ENCODE measurements around the gene TUBB.
A peak's percentile ranks its signal among the peaks of the same experiment; 100 is the strongest.
"Not testable (repeated sequence)": the region's sequence is repeated elsewhere in the genome, so short reads cannot be mapped to it uniquely, and the experiment has no call there.

The TUBB gene

DNA sequence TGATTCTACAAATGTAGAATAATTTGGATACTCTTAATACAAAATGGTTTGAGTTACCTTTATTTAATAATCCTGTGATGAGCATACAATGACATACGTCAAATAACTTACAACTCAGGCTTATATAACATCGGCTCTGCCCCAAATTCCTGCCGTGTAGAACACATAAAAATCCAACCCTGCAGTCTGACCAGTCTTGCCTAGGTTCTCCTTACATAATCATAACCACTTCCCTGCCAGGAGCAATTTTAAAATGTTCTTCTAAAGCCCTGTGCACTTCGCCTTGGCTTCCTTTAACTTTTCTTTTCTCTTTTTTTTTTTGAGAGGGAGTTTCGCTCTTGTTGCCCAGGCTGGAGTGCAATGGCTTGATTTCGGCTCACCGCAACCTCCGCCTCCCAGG lies 40.4 kb downstream of the TUBB start:
- DNase-seq (ENCODE audit: low spot score): no peak

DNA sequence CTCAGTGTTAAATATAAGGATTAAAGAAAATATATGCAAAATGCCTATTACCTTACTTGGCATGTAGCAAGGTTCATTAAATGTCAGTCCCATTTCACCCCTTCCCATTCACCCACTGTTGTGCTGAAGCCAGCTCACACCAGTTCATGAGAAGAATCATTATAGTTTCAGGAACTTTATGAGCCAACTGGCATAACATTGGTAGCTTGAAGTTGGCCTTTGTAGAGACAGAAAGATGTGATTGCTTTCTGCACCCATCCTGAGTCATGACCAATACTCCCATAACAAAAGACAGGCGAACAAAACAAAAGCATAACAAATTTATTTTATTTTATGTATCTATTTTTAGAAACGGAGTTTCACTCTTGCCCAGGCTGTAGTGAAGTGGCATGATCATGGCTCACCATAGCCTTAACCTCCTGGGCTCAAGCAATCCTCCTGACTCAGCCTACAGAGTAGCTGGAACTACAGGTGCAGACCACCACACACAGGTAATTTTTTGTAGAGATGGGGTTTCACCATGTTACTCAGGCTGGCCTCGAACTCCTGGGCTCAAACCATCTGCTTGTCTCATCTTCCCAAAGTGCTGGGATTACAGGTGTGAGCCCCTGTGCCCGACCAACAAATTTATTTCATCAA lies 41.8 kb downstream of the TUBB start:
- no peak for DNase-seq (ENCODE audit: low spot score)

DNA sequence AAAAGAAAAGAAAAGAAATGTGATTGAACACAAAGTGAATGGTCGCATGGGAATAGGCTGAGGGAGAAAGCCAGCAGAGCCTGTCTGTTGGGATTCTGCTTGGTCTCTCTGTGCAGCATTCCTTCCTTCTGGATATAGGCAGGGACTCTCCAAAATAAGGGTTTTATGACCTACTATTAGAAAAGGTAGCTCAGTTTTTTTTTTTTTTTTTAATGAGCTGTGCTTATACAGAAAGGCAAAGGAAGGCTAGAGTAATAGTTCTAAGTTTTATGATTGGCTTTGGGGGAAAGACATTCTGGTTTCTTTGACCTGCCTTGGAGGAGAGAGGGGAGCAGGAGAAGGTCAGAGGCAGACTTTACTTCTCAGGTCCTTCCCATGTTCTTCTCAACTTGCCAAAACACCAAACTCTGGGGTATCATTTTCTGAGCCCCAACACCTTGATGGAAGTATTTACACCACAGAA lies 43.0 kb downstream of the TUBB start:
- DNase-seq (ENCODE audit: low spot score): no peak

DNA sequence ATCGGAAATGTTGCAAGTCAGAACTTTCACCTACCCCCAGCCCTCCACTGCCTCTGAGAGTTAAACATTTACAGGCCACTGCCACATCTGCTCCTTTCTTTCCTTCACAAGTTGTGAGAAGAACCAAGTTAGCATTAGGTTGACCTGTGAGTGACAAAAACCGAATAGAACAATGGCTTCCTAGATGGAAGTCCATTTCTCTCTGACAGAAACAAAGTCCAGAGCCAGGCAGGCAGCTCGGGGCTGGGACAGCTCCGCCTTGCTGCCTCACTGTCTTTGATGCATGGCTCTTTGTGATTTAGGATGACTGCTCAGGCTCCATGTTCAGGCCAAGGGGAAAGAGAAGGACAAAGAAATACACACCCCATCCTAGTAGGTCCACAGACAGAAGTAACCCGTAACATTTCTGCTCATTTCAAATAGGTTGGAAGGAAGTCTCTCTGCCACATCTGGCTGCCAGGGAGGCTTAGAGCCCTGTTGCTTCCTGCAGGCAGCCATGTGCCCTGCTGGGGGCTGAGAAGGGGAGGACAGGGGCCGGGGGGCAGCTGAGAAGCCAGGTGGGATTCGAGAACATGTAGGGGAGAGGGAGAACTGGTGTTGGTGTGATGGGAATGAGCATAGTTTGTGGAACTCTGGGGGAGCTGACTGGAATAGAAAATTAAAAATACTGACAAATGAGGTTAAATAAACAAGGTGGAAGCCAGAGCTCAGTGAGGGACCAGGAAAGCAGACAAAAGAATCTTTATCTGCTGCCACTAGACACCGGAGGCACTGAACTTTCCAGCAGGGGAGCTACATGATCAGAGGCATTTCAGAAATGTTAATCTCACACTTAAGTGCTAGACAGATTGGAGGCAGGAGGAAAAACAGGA lies 43.7 kb downstream of the TUBB start:
- peak; percentile 96 for DNase-seq (ENCODE audit: low spot score)

DNA sequence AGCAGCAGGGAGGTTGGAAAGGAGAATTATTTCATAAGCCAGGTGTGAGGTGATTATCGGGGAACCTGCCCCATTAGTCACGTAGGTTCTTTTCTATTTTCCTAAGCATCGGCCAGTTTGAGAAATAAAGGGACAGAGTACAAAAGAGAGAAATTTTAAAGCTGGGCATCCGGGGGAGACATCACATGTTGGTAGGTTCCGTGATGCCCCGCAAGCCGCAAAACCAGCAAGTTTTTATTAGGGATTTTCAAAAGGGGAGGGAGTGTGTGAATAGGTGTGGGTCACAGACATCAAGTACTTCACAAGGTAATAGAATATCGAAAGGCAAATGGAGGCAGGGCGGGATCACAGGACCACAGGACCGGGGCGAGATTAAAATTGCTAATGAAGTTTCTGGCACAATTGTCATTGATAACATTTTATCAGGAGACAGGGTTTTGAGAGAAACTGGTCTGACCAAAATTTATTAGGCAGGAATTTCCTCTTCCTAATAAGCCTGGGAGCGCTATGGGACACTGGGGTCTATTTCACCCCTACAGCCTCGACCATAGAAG lies 44.4 kb downstream of the TUBB start:
- not testable (repeated sequence) for DNase-seq (ENCODE audit: low spot score)

DNA sequence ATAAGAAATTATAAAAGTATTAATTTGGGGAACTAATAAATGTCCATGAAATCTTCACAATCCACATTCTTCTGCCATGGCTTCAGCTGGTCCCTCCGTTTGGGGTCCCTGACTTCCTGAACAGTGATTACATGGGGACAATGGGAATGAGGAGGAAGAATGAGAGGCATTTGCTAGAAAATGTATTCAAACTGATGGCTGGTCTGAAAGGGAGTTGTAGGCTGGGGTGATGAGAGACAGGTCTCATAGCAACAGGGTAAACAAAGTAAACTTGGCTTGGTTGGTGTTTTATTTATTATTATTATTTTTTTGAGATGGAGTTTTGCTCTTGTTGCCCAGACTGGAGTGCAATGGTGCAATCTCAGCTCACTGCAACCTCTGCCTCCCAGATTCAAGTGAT lies 45.3 kb downstream of the TUBB start:
- not testable (repeated sequence) for DNase-seq (ENCODE audit: low spot score)

DNA sequence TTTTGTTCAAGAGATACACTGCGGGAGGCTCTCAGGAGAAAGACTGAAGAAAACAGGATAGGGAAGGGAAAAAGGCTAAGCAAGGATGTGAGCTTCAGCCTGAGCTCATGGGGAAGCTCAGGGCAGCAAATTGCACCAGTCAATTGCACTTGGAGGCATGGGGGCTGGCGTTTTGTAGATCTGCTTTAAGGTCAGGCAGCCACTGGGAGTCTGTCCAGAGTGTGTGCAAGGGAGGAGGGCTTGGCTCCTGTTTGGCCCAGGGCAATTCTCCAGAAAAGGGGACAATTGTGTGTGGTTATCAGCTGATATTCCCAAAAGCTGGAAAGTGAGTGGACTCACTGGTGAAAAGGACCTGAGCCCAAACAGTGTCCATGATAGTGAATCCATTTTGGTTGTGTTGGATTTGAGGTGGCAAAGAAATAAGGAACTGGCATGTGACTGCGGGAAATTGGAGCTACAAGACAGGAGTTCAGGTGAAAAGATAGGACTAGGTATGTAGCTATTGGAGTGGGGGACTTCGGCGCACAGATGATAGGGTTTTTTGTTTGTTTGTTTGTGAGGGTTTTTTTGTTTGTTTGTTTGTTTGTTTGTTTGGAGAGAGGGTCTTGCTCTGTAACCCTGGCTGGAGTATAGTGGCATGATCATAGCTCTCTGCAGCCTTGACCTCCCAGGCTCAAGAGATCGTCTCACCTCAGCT lies 46.5 kb downstream of the TUBB start:
- no peak for DNase-seq (ENCODE audit: low spot score)

DNA sequence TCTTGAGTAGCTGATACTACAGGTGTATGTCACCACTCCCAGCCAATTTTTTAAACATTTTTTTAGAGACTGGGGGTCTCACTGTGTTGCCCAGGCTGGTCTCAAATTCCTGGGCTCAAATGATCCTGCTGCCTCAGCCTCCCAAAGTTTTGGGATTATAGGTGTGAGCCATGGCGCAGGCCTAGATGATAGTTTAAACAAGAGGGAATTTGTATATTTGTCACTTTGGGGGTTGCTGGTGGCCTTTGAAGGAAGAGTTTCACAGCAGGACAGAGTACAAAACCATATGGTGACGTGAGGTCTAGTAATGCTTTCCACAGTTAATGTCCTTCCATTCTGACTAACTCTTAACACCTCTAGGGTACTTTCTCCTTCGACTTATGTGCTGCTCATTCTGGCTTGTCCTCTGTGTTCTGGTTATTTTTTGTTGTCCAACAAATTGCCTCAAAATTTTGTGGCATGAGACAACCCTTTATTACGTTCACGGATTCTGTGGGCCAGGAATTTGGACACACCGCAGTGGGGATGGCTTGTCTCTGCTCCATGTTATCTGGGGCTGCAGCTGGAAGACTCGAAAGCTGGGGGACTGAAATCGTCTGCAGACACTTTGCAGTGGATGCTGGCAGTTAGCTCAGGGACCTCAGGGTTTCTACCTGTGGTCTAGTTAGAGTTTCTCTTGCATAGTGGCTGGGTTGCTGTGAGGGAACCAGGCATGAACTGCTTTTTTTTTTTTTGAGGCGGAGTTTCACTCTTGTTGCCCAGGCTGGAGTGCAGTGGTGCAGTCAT lies 47.2 kb downstream of the TUBB start:
- DNase-seq (ENCODE audit: low spot score): no peak

DNA sequence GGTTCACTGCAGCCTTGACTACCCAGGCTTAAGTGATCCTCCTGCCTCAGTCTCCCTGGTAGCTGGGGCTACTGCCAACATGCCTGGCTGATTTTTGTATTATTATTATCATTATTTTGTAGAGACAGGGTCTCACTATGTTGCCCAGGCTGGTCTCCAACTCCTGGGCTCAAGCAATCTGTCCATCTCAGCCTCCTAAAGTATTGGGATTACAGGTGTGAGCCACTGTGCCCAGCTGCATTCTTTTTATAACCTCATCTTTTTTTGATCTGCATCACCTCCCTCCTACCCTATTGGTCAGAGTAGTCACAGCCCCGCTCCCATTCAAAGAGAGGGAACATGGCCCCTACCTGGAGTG lies 47.8 kb downstream of the TUBB start:
- no peak for DNase-seq (ENCODE audit: low spot score)

DNA sequence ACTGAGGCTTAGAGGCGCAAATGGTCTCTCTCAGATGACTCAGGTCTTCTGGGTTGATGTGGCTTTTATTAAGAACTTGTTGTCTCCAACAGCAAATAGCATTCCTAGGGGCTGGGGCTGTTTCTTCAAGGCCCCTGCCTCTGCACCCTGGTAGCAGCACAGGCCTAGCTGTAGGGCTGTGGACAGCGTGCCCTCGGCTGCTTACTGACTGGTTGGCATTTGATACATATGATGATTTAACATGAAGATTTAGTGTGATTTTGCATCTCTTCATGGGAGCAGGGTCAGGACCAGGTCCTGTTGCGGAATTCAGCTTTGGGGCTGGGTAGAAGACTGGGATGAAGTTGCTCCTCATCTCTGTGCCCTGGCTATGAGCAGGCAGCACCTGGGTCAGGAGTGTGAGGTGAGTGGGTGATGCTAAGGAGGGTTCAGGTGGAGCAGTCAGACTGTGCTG lies 48.5 kb downstream of the TUBB start:
- no peak for DNase-seq (ENCODE audit: low spot score)

DNA sequence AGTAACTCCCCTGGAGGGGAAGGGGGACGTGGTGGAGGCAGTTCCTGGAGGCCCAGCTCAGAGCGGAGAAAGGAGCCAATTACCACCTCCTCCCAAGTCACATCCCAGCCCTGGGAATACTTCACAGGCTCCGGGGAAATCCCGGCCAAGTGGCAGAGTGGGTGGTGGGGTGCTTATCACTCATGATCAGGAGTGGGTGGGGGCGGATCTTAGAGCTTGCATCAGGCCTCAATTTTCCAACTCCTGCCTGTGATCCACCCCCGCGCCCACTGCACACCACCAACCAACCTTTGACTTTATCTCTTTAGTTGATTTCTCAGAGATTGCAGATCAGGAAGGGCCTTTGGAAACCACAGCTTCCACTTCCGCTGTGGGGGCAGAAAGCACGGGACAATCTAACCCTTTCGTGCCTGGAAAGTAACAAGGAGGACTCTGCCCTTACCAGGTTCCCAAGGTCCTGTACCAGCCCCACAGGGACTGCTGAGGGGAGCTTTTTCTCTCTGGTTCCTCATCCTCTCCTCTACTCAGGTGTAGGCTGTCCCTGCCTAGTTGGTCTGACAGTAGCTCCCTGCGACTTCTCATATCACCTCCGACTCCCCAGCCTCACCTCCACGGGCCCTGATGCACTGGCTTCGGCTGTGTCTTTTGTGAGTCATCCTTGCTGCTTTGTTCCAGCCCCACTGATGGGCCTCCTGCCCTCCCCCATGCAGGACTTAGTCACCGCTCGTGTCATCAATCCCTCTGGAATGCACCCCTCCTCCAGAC lies 49.1 kb downstream of the TUBB start:
- peak; percentile 98 for DNase-seq (ENCODE audit: low spot score)

DNA sequence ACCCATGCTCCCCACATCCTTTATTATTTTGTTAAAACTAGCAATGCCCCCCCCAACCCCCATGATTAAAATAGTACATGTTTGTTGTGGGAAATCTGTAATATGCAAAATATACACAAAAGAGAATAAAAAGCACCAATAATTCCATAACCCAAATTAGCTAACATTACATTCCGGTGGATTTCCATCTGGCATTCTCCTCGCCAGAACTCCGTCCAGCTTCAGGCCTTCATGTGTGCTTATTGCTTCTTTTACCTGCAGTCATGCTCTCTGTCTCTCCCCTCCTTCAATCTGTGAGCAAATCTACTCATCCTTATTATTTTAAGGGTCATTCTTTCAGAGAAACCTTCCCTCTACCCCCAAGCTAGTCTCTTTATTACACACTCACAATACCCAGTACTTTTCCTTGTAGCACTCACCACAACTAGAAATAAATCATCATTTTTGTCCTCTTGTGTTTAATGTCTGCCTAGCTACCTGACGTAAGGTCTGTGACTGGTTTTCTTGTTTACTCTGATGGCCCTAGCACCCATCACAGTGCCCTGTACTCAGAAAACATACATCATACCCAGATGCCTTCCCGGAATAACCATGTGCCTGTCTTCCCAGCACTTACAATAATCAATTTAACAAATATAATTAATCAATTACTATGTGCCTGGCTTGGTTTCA lies 49.8 kb downstream of the TUBB start:
- DNase-seq (ENCODE audit: low spot score): peak; percentile 81

DNA sequence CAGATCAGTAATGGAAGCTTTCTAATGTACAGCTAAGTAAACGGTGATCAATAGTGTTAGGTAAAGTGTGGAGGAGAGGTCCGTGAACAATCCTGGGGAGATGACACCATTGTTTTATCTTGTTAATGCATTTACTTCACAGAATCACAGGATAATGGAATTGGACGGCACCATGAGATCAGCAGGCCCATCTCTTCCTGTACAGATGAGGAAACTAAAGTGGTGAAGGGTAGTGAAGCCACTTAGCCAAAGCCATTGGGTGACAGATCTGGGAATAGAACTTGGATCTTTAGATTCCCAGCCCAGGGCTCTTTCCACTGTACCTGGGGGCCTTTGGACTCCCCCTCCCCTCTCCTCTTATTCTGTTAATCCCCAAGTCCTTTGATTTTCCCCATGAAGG lies 50.4 kb downstream of the TUBB start:
- DNase-seq (ENCODE audit: low spot score): no peak

DNA sequence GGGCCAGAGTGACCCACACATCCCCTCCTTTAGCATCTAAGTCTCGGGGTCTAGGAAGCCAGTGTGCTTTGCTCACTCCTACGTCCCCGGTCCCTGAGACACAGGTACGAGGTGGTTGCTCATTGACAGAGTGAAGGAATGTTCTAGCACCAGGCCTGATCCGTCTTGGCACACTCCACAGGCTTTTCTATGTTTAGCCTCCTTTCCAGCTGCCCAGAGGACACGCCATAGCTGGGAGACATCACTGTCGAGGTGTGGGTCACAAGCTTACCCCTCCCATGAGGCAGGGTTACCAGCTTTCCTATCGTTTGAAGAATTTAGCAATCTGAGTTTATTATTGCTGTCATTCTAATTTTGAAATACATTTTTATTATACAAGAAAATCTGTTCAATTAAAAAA lies 54.5 kb downstream of the TUBB start:
- no peak for DNase-seq (ENCODE audit: low spot score)

All from SW480 (cell line).